Fibroblast of pulmonary artery (primary cell): ENCODE measurements around the gene MYL3.

Experiments used
- DNase-seq: peaks from one replicate; pipeline ENCODE4 v3.0.0-alpha.2; 2010; ENCODE audit warnings: low read depth
- H3K4me3 ChIP-seq: replicated peaks from 2 replicates; pipeline ENCODE4 v1.5.1; 2011; ENCODE audit warnings: low read depth, mild to moderate bottlenecking, control low read depth, low read length, moderate library complexity
- CTCF ChIP-seq: IDR thresholded peaks from 2 replicates; pipeline ENCODE4 v1.5.1; 2011; ENCODE audit warnings: mild to moderate bottlenecking, control low read depth, low read length, inconsistent platforms; ENCODE audit errors: missing control alignments

The MYL3 gene

GRCh38 chr3:46833346-46834300 lies 29.6 kb downstream of the MYL3 start:
- no peak overlapping the region for H3K4me3 ChIP-seq
- DNase-seq: no peak
- TF ChIP-seq CTCF: no peak

- TF ChIP-seq CTCF: no peak
- H3K4me3 ChIP-seq: no peak overlapping the region
- DNase-seq: no peak
Measured at GRCh38 chr3:46831841-46832240, 31.4 kb downstream of the MYL3 start.

DNA sequence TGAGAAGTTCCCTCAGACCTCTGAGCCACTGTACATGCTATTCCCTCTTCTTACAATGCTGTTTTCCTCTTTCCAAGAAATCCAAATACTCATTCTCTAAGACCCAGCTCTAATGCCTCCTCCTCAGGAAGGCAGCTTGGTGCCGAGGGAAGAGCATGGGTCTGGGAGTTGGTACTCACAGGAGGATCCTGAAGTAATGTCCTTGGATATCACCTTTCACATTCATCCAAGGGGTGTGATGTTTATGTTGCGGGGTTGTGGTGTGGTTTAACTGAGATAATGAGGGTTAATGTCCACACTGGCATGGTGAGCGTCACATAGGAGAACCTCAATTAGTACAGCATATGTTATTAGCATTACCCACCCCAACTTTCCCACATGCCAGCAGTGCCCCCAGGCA lies 31.9 kb downstream of the MYL3 start:
- H3K4me3 ChIP-seq: no peak overlapping the region
- TF ChIP-seq CTCF: no peak
- no peak for DNase-seq

DNA sequence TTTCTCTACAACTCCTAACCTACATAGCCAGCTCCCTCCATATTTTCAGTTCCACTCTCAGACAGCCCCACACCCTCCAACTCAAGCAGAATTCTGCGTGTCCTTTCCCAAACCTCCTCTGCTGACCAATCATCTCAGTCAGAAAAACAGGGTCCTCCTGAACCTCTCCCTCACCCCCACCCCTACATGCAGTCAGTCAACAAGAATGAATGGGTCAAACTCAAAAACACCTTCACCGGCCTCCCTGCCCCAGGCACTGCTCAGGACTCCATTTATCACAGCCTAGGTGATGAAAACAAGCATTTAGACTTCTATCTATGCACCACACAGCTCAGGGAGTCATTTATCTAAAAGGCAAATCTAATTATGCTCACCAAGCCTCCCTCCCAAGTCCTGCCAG lies 32.4 kb downstream of the MYL3 start:
- no peak for DNase-seq
- H3K4me3 ChIP-seq: no peak overlapping the region
- no peak for TF ChIP-seq CTCF

- TF ChIP-seq CTCF: no peak
- no peak overlapping the region for H3K4me3 ChIP-seq
- no peak for DNase-seq
Measured at GRCh38 chr3:46829699-46830208, 33.5 kb downstream of the MYL3 start.

- TF ChIP-seq CTCF: no peak
- no peak for DNase-seq
- no peak overlapping the region for H3K4me3 ChIP-seq
Measured at GRCh38 chr3:46825450-46825849, 37.8 kb downstream of the MYL3 start.
